ENCODE measurements around the gene TSPAN32. TPM values are rescaled to one million over a fixed set of nuclear protein-coding genes. Genes with fewer than 3 reads are reported as not detected.

Gene TSPAN32
- total RNA-seq, 1 donor from 2014 or later = not detected

DNA sequence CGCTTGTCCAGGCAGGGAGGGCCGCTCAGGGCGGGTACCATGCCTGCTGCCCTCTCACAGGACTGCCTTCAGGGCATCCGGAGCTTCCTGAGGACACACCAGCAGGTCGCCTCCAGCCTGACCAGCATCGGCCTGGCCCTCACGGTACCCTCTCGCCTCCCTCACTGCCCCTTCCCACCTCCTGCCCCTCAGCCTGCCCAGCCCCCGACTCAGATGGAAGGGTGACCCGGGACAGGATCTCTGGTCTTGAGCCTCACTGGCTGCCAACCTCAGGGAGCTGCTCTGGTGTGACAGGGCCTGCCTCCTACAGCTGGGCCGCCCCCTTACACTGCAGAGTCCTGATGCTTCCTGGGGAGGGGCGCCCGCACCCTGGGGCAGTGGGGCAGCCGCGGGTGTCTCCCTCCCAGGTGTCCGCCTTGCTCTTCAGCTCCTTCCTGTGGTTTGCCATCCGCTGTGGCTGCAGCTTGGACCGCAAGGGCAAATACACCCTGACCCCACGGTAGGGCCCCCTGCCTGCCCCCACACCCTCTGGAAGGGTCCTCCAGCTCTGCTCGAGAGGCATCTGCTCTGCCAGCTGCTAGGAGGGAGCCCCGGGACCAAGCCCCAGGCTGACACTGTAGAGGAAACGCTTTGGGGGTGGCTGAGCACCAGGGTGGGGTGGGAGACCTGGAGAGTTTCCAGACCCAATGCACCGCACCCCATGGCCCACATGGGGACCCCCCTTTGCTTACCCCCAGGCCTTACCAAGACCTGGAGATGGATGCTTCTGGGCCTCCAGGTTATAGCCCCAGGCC is 14.6 kb downstream of the TSPAN32 start:
- no peaks in the 10 kb centered on the region for H3K27me3 Mint-ChIP-seq (ENCODE audit: low read depth)
- H3K4me1 Mint-ChIP-seq (ENCODE audit: low read depth) = peaks cover 9% of the 10 kb centered on the region
- H3K36me3 Mint-ChIP-seq (ENCODE audit: low read depth) = no peaks in the 10 kb centered on the region
- peaks cover 5% of the 10 kb centered on the region for H3K9me3 Mint-ChIP-seq (ENCODE audit: low read depth)
- TF ChIP-seq, protein P1, sequence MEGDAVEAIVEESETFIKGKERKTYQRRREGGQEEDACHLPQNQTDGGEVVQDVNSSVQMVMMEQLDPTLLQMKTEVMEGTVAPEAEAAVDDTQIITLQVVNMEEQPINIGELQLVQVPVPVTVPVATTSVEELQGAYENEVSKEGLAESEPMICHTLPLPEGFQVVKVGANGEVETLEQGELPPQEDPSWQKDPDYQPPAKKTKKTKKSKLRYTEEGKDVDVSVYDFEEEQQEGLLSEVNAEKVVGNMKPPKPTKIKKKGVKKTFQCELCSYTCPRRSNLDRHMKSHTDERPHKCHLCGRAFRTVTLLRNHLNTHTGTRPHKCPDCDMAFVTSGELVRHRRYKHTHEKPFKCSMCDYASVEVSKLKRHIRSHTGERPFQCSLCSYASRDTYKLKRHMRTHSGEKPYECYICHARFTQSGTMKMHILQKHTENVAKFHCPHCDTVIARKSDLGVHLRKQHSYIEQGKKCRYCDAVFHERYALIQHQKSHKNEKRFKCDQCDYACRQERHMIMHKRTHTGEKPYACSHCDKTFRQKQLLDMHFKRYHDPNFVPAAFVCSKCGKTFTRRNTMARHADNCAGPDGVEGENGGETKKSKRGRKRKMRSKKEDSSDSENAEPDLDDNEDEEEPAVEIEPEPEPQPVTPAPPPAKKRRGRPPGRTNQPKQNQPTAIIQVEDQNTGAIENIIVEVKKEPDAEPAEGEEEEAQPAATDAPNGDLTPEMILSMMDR (IDR thresholded peaks at IDR 0.05) = no peak
- H3K4me3 Mint-ChIP-seq (ENCODE audit: unreplicated experiment) = no peak overlapping the region
- no peak overlapping the region for H3K27ac Mint-ChIP-seq (ENCODE audit: unreplicated experiment)
- DNase-seq (ENCODE audit: low spot score) = no peak

DNA sequence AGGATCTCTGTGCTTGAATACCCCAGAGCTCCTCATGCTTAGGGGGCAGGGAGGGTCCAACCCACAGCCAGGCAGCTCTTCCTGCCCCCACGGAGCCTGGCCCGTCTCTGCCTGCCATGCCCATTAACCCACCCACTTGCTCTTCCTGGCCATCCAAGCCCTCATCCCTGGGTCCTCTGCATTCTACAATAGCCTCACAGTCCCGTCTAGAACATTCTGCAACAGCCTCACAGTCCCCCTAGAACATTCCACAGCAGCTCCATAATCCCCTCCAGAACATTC is 15.1 kb downstream of the TSPAN32 start:
- H3K27me3 Mint-ChIP-seq (ENCODE audit: low read depth) = no peaks in the 10 kb centered on the region

GRCh38 chr11:2317354-2318050 is 15.7 kb downstream of the TSPAN32 start:
- Mint-ChIP-seq H3K9me3 (ENCODE audit: low read depth) (peaks cover 8% of the 10 kb centered on the region), H3K4me1 (ENCODE audit: low read depth) (peaks cover 5% of the 10 kb centered on the region), H3K4me3 (ENCODE audit: unreplicated experiment) (no peak overlapping the region), H3K27ac (ENCODE audit: unreplicated experiment) (no peak overlapping the region), H3K27me3 (ENCODE audit: low read depth) (no peaks in the 10 kb centered on the region), H3K36me3 (ENCODE audit: low read depth) (peaks cover 2% of the 10 kb centered on the region)
- TF ChIP-seq, protein P1 (IDR thresholded peaks at IDR 0.05) = no peak
- no peak for DNase-seq (ENCODE audit: low spot score)

More for the DNA sequence above, 15.1 kb downstream of the TSPAN32 start:
- peaks cover 9% of the 10 kb centered on the region for H3K4me1 Mint-ChIP-seq (ENCODE audit: low read depth)
- DNase-seq (ENCODE audit: low spot score) = no peak
- H3K9me3 Mint-ChIP-seq (ENCODE audit: low read depth) = peaks cover 5% of the 10 kb centered on the region
- no peak overlapping the region for H3K27ac Mint-ChIP-seq (ENCODE audit: unreplicated experiment)
- no peaks in the 10 kb centered on the region for H3K36me3 Mint-ChIP-seq (ENCODE audit: low read depth)
- TF ChIP-seq, protein P1 (IDR thresholded peaks at IDR 0.05) = no peak
- H3K4me3 Mint-ChIP-seq (ENCODE audit: unreplicated experiment) = no peak overlapping the region

- peaks cover 4% of the 10 kb centered on the region for H3K36me3 Mint-ChIP-seq (ENCODE audit: low read depth)
- peaks cover 1% of the 10 kb centered on the region for H3K27me3 Mint-ChIP-seq (ENCODE audit: low read depth)
- H3K4me3 Mint-ChIP-seq (ENCODE audit: unreplicated experiment) = no peak overlapping the region
- peaks cover 13% of the 10 kb centered on the region for H3K9me3 Mint-ChIP-seq (ENCODE audit: low read depth)
- H3K4me1 Mint-ChIP-seq (ENCODE audit: low read depth) = peaks cover 5% of the 10 kb centered on the region
- no peak overlapping the region for H3K27ac Mint-ChIP-seq (ENCODE audit: unreplicated experiment)
- TF ChIP-seq, protein P1 (IDR thresholded peaks at IDR 0.05) = no peak
- DNase-seq (ENCODE audit: low spot score) = no peak
Observed at GRCh38 chr11:2318123-2318522, 16.3 kb downstream of the TSPAN32 start.

- DNase-seq (ENCODE audit: low spot score) = no peak
- Mint-ChIP-seq H3K27me3 (ENCODE audit: low read depth) (peaks cover 3% of the 10 kb centered on the region), H3K36me3 (ENCODE audit: low read depth) (peaks cover 4% of the 10 kb centered on the region), H3K27ac (ENCODE audit: unreplicated experiment) (no peak overlapping the region), H3K4me3 (ENCODE audit: unreplicated experiment) (no peak overlapping the region), H3K4me1 (ENCODE audit: low read depth) (peaks cover 5% of the 10 kb centered on the region), H3K9me3 (ENCODE audit: low read depth) (peaks cover 13% of the 10 kb centered on the region)
- TF ChIP-seq, protein P1 (IDR thresholded peaks at IDR 0.05) = no peak
Observed at GRCh38 chr11:2318707-2319106, 16.9 kb downstream of the TSPAN32 start.
